SK-N-SH treated with all-trans-retinoic acid at 6 μM for 48 hours (cell line): Measurements from ENCODE around the gene TRMT10A.

Experiments
- ARNTL ChIP-seq: fragments of 450-650 bp; formaldehyde crosslinking; IDR thresholded peaks from 2 replicates; pipeline ENCODE4 v1.5.0; 2020; ENCODE audit warnings: low read depth, mild to moderate bottlenecking, moderate library complexity, borderline replicate concordance
- BACH2 ChIP-seq: fragments of 250-450 bp; sonication (Bioruptor Pico); IDR thresholded peaks from 2 replicates; pipeline ENCODE4 v1.9.0; 2021; ENCODE audit warnings: mild to moderate bottlenecking, borderline replicate concordance
- CSDC2 ChIP-seq: fragments of 250-450 bp; sonication (Bioruptor Pico); IDR thresholded peaks from 2 replicates; pipeline ENCODE4 v1.5.0; 2020; ENCODE audit warnings: mild to moderate bottlenecking, moderate library complexity
- GLIS3 ChIP-seq: fragments of 250-450 bp; sonication (Bioruptor Pico); IDR thresholded peaks from 2 replicates; pipeline ENCODE4 v1.5.0; 2020; ENCODE audit warnings: mild to moderate bottlenecking, moderate library complexity
- ISL1 ChIP-seq: fragments of 250-450 bp; sonication (Bioruptor Pico); IDR thresholded peaks from 2 replicates; pipeline ENCODE4 v2.1.2; 2022; ENCODE audit warnings: mild to moderate bottlenecking, moderate library complexity
- OSR1 ChIP-seq: fragments of 250-450 bp; sonication (Bioruptor Pico); IDR thresholded peaks from 2 replicates; pipeline ENCODE4 v1.8.0; 2022; ENCODE audit warnings: moderate library complexity, mild to moderate bottlenecking, inconsistent platforms
- ZFP3 ChIP-seq: fragments of 250-450 bp; sonication (Bioruptor Pico); IDR thresholded peaks from 2 replicates; pipeline ENCODE4 v1.5.0; 2020; ENCODE audit warnings: mild to moderate bottlenecking, moderate library complexity
- TF ChIP-seq, protein P1 (sequence below): fragments of 250-450 bp; sonication (Bioruptor Pico); IDR thresholded peaks from 2 replicates; pipeline ENCODE4 v1.8.0; 2020; ENCODE audit warnings: mild to moderate bottlenecking, moderate library complexity, borderline replicate concordance
- TF ChIP-seq, protein P2 (sequence below): fragments of 250-450 bp; sonication (Bioruptor Pico); IDR thresholded peaks from 2 replicates; pipeline ENCODE4 v1.5.1; 2021; ENCODE audit warnings: mild to moderate bottlenecking, moderate library complexity

DNA sequence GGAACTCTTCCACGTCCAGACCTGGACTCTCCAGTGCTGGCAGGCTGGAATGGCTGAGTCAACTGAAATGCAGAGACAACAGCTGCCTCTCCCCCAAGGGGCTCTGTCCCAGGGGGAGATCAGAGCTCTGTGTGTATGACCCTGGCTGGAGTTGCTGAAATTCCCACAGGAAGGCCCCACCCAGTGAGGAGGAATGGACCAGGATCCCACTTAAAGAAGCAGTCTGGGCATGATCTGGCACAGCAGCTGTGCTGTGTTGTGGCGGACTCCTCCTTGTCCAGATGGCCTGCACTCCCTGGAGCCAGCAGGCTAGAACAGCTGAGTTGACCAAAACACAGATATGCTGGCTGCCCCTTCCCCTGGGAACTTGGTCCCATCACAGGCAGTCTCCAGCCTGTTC lies 27.6 kb downstream of the TRMT10A start:
- TF ChIP-seq ARNTL (CRISPR knock-in tag): no peak
- TF ChIP-seq ZFP3 (CRISPR knock-in tag): no peak
- TF ChIP-seq, protein P1, sequence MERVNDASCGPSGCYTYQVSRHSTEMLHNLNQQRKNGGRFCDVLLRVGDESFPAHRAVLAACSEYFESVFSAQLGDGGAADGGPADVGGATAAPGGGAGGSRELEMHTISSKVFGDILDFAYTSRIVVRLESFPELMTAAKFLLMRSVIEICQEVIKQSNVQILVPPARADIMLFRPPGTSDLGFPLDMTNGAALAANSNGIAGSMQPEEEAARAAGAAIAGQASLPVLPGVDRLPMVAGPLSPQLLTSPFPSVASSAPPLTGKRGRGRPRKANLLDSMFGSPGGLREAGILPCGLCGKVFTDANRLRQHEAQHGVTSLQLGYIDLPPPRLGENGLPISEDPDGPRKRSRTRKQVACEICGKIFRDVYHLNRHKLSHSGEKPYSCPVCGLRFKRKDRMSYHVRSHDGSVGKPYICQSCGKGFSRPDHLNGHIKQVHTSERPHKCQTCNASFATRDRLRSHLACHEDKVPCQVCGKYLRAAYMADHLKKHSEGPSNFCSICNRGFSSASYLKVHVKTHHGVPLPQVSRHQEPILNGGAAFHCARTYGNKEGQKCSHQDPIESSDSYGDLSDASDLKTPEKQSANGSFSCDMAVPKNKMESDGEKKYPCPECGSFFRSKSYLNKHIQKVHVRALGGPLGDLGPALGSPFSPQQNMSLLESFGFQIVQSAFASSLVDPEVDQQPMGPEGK: no peak
- no peak for TF ChIP-seq CSDC2 (CRISPR knock-in tag)
- no peak for TF ChIP-seq GLIS3 (CRISPR knock-in tag)
- TF ChIP-seq, protein P2, sequence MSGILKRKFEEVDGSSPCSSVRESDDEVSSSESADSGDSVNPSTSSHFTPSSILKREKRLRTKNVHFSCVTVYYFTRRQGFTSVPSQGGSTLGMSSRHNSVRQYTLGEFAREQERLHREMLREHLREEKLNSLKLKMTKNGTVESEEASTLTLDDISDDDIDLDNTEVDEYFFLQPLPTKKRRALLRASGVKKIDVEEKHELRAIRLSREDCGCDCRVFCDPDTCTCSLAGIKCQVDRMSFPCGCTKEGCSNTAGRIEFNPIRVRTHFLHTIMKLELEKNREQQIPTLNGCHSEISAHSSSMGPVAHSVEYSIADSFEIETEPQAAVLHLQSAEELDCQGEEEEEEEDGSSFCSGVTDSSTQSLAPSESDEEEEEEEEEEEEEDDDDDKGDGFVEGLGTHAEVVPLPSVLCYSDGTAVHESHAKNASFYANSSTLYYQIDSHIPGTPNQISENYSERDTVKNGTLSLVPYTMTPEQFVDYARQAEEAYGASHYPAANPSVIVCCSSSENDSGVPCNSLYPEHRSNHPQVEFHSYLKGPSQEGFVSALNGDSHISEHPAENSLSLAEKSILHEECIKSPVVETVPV (CRISPR knock-in tag): no peak
- TF ChIP-seq ISL1 (CRISPR knock-in tag): no peak
- TF ChIP-seq BACH2 (CRISPR knock-in tag): no peak
- no peak for TF ChIP-seq OSR1 (CRISPR knock-in tag)
